ELR (cell line): ENCODE measurements around the gene SLC39A3.
A peak's percentile ranks its signal among the peaks of the same experiment; 100 is the strongest.

Experiments
- DNase-seq: peaks from one replicate; pipeline ENCODE4 v3.0.0-alpha.2; 2015; ENCODE audit warnings: low read depth

The SLC39A3 gene, protein sequence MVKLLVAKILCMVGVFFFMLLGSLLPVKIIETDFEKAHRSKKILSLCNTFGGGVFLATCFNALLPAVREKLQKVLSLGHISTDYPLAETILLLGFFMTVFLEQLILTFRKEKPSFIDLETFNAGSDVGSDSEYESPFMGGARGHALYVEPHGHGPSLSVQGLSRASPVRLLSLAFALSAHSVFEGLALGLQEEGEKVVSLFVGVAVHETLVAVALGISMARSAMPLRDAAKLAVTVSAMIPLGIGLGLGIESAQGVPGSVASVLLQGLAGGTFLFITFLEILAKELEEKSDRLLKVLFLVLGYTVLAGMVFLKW

DNA sequence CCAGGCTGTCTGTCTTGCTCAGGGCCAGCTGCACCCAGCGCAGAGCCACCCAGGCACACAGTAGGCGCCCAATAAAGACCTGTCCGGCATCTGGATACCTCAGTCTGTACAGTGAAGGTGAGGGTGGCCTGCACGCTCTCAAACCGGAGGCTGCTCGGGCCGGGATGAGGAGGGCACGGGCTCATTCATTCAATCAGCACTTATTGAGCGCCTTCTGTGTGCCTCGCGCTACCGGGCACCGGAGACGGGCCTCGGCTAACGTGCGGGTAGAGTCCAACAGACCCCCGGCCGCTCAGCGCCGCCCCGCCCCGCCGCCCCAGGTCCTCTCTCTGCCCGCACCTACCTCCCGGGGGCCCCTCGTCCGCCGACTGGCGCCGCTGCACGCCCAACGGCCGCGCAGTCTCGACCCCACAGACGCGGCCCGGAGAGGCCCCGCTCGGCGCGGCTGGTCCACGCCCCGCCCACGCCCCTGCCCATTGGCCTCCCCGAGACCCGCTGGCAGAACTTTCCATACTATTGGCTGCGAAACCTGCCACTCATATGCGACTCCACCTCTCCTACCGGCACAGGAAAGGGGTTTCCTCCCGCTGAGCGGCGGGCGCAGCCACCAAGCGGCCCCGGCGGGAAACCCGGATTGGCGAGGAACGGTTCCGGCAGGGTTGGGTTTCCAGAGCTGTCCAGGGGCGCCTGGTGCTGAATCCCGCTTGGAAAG, at the start of gene SLC39A3:
Gene SLC39A3 (minus strand): TSS at position 416 of the 712 bp plus-strand sequence. CDS start 2,760 bp downstream, outside the sequence.
- peak; percentile 98 for DNase-seq

DNA sequence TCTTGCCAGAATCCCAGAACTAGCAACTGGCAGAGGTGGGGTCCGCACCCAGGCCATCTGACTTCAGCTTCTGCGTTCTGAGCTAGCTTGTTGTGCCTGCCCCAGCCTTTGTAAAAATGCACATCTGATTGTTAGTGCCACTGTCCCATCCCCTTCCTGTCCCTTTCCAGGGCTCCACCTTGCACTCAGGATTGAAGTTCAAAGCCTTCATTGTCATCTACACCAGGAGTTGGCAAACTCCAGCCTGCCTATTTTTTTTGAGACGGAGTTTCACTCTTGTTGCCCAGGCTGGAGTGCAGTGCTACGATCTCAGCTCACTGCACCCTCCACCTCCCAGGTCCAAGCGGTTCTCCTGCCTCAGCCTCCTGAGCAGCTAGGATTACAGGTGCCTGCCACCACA, 48.4 kb upstream of the SLC39A3 start:
- DNase-seq = no peak

DNA sequence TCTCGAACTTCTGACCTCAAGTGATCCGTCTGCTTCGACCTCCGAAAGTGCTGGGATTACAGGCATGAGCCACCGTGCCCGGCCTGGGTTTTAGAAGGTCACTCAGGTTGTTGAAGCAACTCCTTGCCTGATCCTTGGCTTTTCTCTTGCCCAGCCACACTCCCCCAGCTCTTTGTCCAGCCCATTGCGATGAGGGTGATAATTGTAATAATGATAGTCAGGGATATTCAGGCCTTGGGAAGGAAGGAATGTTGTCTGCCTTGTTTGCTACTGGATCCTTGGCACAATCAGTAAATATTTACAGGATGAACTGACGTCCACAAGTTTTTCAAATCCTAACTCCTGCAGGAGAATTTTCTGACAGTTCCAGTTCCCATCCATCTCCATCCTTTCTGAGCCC, 47.3 kb upstream of the SLC39A3 start:
- no peak for DNase-seq

DNA sequence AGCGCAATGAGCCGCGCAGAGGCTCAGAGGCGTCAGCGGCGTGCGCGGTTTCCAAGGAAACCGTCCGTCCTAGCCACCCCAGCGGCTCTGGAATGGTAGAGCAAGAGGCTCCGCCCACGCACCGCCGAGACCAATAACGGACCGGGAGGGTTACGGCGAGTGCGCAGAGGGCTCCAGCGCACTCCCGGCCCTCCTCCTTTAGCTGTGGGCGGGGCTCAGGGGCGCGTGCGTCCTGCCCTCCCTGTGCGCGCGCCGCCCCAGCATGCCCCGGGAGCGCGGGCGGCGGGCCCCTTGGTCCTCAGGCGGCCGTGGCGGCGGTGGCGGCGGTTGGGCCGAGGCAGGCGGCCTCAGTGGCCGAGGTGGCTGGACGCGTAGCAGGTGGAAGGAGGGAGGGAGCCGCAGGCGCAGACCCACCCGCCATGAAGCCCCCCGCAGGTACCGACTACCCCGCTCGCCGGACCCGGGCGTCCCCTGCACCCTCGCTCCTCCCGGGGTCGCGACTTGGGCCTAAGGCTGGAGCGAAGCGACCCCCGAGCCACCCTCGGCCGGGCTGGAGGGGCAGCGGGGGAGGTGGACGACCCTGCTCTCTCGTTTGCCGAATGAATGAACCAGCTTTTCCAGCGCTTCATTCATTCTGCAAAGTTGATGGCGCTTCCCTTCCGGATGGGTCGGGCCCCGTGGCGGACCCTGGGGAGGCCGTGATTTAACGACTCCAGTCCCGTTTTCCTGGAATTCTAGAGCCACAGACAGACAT, 45.6 kb upstream of the SLC39A3 start, which contains the start of gene THOP1:
Gene THOP1 (plus strand): TSS at position 260 of the 754 bp plus-strand sequence. CDS start 160 bp downstream, at position 420.
- DNase-seq = peak; percentile 100

DNA sequence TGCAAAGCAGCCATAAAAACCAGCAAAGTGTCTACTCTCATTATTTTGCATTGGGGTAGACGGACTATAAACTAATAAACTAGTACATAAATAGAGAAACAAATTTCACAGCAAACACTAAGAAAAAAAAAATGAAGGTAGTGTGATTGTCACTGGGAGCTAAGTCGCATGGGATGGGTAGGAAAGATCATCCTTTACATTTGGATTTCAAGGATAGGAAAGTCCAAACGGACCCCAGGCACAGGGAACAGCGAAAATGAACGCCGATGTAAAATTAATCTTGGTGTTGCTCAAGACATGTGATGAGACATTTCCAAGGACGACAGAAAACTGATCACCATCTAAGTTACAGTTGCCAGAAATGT, 43.9 kb upstream of the SLC39A3 start:
- no peak for DNase-seq

DNA sequence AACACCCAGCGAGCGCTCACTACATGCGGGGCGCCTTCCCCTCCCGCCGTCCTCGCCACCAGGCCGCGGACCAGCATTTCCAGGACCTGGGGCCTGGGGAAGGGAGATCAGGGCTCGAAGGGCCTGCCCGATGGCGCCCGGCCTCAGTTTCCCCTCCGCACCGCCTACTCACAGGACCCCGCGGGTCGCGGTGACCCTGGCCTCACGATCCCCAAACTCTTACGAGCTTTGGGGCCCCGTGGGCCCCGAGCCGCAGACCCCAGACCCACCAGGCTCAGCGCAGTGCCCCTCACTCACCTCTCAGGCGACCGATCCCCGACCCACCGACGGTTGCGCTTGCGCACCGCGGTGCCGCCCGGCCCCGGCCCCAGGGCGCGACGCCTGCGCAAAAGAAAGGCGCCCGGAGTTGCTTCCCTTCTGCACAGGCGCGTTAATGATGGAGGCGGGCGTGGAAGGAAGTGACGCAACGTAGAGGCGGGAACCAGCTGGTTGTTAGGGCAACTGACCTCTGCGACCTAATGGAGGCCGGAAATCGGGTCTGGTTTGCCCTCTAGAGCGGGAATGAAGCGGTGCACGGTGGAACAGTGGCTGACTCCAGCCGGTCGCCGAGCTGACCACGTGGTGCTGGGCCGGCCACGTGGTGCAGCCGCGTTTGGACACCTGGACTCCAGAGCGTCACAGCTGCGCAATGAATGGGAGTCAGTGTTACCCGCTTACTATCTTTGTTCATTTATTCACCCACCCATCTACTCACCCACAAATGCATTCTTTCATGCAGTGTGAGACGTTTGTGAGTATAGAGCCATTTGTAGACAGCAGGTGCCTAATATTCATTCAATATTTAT, 43.3 kb upstream of the SLC39A3 start, which contains the start of gene SGTA:
Gene SGTA (minus strand): TSS at position 338 of the 845 bp plus-strand sequence. CDS start 14,205 bp downstream, outside the sequence.
- DNase-seq = peak; percentile 100

DNA sequence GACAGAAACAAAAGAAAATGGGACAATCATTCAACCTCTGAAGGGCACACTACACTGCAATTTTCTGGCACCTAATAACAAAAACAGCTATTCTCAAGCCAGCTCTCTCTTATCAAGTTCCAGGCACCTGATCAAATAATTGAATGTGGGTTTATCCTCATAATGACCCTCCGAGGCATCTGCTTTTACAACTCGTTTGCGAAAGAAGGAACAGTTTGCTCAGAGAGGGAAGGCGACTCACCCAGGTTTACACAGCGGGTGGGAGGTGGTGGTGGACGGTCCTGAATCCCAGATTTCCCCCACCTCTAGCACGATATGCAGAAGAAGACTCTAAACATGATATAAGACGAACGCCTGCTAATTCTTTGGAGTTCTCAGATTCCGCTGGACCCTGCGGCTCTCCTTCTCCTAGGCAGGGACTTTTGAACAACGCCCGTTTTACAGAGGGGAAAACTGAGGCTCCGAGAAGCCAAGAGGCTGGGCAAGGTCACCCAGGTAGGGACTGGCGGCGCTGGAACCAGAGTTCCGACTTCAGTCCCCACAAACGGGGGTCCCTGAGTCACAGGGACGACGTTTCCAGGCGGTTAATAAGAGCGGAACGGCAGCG, 42.6 kb upstream of the SLC39A3 start:
- peak; percentile 40 for DNase-seq

DNA sequence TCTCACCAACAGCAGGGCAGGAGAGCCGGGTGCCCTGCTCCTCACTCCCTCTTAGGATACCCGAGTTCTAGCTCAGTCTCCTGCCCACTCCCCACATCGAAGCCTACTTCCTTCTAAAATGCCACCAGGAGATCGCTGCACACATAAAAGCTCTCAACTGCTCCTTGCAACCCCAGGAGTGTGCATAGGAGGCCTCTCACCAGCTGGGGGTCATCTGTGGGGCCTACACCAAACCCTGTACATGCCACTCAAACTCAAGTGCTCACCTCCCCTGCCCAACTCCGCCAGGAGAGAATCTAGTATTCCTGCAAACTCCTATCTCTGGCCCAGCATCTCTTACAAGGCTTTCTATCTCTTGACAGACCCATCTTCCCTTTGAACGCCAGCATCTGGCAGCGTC, 40.5 kb upstream of the SLC39A3 start:
- no peak for DNase-seq

DNA sequence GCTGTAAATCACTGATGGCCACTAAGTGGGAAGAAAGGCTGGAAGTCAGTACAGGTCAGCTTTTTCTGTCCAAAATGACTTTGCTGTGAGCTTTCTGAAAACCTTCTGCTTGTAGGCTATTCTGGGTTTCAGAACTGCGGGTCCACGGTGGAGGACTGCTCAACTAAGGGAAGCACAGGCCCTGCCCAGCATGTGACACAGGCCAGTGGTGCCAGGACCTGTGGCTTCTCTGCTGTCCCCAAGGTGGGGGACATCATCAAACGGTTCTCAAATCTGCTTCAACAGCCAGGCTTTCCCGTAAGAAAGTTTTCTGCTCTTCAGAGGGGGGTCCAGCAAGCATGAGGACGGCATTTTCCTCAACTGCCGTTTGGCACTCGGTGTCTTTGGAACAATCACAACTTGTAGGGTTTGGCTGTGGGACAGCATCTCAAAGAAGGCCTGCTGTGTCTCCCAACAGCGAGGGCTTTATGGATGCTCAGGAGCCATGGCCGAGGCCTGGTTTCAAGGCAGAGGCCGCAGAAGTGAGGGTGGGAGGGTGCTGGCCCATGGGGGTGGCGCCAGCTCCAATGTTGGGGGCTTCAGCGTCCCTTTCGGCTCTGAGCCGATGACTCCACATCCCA, 39.4 kb upstream of the SLC39A3 start:
- DNase-seq = no peak

DNA sequence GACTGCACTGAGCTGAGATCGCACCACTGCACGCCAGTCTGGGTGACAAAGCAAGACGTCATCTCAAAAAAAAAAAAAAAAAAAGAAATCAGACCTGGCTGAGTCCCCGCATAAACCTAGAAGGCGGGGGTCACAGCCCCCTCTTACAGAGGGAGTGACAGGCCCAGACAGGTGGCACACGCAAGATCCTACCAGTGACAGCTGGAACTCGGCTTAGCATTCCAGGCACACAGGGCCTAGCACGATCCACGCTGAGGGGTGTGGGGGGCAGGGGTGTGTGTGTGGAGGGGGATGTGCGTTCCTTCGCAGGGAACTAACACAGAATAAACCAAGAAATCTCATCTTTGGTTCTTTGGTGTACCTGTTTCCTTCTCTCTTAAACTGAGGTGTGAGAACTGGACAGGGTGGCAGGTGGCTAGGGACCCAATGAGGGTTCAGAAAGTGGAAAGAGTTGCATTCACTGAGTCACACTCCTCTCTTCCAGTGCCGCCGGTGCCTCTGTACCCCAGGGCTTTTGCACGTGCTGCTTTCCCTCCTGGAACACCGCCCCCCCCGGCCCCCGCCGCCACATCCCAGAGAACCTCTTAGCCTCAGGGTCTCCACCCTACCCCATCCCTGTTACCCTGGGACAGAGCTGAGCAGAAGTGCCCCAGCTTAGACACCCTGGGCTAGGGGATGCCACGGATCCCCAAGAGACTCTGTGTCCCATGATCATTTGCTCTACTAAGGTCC, 38.3 kb upstream of the SLC39A3 start:
- no peak for DNase-seq

DNA sequence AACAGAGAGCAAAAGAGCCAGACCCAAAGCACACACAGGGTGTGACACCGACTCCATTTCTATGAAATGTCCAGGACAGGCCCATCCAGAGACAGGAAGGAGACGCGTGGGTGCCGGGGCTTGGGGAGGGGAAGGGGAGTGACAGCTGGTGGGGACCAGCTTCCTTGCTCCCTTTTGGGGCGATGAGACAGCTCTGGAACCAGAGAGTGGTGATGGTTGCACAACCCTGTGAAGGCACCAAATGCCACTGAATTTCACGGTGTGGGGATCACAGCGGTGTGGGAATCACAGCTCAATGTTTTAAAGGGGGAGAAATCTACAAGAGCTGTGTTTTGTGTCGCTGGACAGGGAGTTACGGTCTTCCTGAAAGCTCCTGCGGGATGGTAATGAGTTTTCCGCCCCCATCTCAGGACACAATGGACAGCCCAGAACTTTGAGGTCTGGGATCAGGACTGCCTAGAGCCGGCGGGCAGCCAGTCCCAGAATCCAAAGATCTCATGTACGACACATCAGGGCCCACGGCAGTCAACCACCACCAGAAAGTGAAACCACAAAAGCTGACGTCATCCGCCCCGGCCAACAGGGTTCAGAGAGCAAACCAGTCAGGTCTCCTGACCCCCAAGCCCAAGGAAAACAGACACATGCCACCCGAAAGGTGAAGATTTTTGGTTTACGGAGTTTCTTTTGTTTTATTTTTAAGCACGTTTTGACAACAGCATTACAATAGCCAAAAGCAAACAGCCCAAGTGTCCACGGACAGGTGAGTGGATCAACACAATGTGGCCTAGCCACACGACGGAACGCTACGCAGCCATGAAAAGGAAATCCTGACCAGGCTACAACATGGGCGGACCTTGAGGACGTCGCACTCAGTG, 36.0 kb upstream of the SLC39A3 start:
- DNase-seq = peak; percentile 76

DNA sequence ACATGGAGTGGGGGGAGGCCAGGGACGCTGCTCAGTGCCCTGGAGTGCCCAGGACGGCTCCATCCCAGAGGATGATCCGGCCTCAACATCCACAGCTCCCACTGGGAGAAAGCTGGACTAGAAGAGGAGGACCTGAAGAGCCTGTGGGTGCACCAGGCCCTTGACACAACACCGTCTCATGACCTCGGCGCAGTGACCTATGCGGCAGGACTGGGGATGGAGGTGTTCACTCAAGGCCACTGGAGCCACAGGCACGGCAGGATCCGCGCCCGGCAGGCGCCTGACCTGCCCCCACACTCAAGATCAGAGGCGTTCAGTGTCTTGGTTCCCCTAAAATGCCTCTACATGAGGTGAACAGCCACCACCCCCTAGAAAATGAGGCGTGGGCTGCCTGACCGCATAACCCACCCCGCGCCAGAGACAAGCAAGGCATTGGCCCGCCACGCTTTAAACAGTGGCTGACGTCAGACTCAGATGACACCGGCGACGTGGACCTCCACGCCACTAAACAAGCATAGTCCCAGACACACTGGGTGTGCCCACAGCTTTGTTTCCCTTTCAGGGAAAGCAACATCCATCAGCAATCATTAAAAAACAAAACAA, 35.2 kb upstream of the SLC39A3 start:
- no peak for DNase-seq

DNA sequence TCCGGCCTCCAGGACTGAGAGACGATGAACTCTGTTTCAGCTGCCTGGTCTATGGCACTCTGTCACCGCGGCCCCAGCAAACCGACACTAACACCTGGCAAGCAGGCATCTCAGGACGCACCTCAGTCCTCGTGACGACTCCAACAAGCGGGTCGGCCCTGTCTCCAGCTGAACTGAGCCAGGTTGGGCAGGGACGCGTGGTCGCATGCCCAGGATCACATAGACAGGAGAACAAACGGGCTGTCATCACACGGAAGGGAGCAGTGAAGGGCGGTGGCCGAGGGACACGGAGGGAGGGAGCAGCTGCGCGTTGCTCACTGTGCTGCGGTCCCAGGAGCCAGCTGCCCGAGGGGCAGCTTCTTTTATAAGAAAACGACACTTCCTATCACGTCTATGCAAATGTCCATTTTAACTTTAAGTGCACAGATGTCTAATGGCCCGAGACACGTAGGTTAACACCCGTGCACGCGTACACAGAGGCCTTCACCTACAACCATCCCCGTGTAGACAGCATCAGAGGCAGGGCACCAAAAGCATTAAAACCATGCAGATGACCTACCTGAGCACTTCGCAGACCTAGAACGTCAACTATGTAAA, 34.4 kb upstream of the SLC39A3 start:
- no peak for DNase-seq

DNA sequence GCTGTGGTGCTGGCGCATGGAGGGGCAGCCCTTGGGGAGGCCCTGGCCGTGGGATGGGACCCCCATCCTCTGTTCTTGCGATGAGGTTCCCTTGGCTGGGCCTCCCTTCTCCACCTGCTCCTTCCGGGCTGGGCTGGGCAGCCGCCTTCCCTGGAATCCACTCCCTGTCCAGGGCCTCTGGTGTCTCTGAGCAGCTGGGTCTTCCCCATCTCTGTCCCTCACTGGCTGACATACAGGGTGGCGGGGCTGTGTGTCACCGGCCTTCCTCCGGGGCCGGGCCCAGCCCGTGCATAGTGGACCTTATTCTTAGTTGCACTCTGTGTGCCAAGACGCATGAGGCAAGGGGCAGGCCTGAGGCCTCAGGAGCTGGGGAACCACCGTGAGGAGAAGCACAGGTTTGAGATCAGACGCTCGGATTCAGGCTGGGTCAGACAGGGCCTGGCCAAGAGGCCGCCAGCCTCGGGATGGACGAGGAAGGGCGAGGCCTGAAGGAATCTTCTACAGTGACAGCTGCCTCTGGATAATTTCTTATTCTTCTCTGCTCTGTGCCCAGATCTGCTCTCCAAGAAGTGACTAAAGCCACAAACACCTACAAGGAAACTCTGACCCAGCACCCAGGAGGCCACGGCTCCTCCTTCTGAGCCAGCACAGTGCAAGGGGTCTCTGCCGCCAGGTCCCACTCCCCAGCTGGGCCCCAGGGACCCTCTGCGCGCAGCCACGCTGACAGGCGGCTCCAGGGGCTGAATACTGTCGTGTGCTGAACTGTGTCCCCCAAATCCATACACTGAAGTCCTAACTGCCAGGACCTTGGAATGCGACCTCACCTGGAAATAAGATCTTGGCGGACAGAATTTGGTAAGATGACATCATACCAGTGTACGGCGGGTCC, 32.2 kb upstream of the SLC39A3 start:
- no peak for DNase-seq

DNA sequence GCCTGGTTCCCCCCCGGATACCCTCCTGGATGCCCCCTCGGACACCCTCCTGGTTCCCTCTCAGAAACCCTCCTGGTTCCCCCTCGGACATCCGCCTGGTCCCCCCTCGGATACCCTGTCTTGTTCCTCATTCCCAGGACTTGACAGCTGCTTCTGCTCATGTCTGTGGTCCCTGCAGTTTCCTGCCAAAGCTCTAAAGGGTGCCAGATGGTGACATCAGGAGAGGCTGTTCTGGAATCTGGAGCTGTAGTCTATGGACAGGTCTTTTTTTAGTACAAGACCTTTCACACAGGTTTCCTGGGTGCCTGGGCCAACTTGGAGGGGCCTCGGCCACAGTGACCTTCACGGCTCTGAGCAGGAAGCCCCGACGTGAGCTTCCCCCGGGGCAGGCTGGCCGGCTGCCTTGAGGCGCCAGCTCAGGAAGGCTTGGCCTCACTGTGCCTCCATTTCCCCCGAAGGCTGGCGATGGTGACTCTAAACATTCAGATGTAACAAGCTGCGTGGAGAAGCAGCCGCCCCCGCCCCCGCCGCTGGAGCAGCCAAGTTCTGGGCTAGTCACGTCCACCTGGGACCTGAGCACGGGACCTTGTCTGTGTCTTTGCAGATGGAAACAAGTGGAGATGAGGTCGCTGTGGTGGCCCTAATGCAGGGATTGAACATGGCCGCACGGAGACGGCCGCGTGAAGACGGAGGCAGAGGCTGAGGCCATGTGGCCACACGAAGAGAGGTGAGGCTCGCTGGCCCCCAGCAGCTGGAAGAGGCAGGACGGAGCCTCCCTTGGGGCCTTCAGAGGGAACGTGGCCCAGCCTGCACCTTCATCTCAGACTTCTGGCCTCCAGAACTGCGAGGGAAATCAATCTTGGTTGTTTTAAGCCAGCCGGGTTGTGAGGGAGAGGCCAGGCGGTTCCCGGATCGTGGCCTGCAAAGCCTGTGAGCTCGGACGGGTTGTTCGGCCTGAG, 30.5 kb upstream of the SLC39A3 start:
- DNase-seq = no peak

DNA sequence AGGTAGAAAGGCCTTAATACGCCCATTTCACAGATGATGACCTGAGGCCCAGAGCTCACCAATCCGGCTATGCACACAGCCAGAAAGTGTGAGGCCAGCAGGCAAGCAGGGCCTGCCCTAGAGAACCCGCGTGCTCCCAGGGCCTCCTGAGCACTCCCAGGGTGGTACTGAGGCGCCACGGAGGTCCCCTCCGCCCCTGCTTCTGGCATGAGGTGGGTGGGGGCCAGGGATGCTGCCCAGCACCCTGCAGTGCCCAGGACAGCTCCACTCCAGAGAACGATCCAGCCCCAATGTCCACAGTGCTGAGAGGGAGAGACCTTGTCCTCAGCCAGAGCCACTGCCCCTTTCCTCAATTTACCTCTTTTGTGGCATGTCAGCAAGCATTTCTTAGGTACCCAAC, 29.4 kb upstream of the SLC39A3 start:
- no peak for DNase-seq
